SJSA1 (cell line): Measurements from ENCODE around the gene ATXN3L. TPM values are rescaled to one million over a fixed set of nuclear protein-coding genes. Genes with fewer than 3 reads are reported as not detected.
"Not testable (repeated sequence)": the region's sequence is repeated elsewhere in the genome, so short reads cannot be mapped to it uniquely, and the experiment has no call there.

Experiments
- DNase-seq, 2 experiments: peaks; one replicate each; pipeline ENCODE4 v3.0.0-alpha.2; 2015 to 2020; ENCODE audit warnings: low spot score in 2 of 2, low read depth in 1 of 2
- H3K27ac ChIP-seq: fragments of 250-450 bp; sonication (Bioruptor Pico); 2 replicates; pipeline ENCODE4 v1.5.1; 2020; ENCODE audit warnings: mild to moderate bottlenecking, moderate library complexity
- H3K27me3 ChIP-seq: fragments of 250-450 bp; sonication (Bioruptor Pico); replicated peaks from 2 replicates; pipeline ENCODE4 v1.5.1; 2020; ENCODE audit warnings: mild to moderate bottlenecking, moderate library complexity
- H3K36me3 ChIP-seq: fragments of 250-450 bp; sonication (Bioruptor Pico); 2 replicates; pipeline ENCODE4 v1.5.1; 2020; ENCODE audit warnings: mild to moderate bottlenecking
- H3K4me1 ChIP-seq: fragments of 250-450 bp; sonication (Bioruptor Pico); replicated peaks from 2 replicates; pipeline ENCODE4 v1.6.1; 2021; ENCODE audit warnings: mild to moderate bottlenecking
- H3K4me3 ChIP-seq: fragments of 250-450 bp; sonication (Bioruptor Pico); 2 replicates; pipeline ENCODE4 v1.5.1; 2020; ENCODE audit warnings: mild to moderate bottlenecking
- H3K9me3 ChIP-seq: fragments of 250-450 bp; sonication (Bioruptor Pico); replicated peaks from 2 replicates; pipeline ENCODE4 v1.5.1; 2020; ENCODE audit warnings: mild to moderate bottlenecking
- total RNA-seq: library from RNA; depleted of rRNA; stranded (reverse); fragments of >200 nt; shearing (Covaris generic); gene quantifications from 2 replicates; pipeline ENCODE4 v1.2.3, GENCODE V29; 2014

Gene ATXN3L
- total RNA-seq, 1 experiment from 2014 or later, result not detected

GRCh38 chrX:13338996-13339515 lies 19.2 kb upstream of the ATXN3L start:
- Histone ChIP-seq H3K36me3 (no peaks in the 10 kb centered on the region), H3K4me1 (peaks cover 29% of the 10 kb centered on the region), H3K27ac (no peak overlapping the region), H3K4me3 (no peak overlapping the region), H3K9me3 (no peaks in the 10 kb centered on the region), H3K27me3 (no peaks in the 10 kb centered on the region)
- DNase-seq, result no peak

- H3K4me3 ChIP-seq, result no peak overlapping the region
- no peaks in the 10 kb centered on the region for H3K36me3 ChIP-seq
- no peaks in the 10 kb centered on the region for H3K27me3 ChIP-seq
- peak overlapping the region; percentile 38 for H3K27ac ChIP-seq
- peaks cover 15% of the 10 kb centered on the region for H3K4me1 ChIP-seq
- no peaks in the 10 kb centered on the region for H3K9me3 ChIP-seq
- peak in 1 of 2 experiments; percentile 45 for DNase-seq
These were observed 14.6 kb upstream of the ATXN3L start for GRCh38 chrX:13334491-13334890.

- H3K27ac ChIP-seq, result no peak overlapping the region
- H3K27me3 ChIP-seq, result no peaks in the 10 kb centered on the region
- no peaks in the 10 kb centered on the region for H3K9me3 ChIP-seq
These were observed 10.6 kb upstream of the ATXN3L start for GRCh38 chrX:13330446-13330845.

GRCh38 chrX:13327666-13328065 lies 7.8 kb upstream of the ATXN3L start:
- no peak for DNase-seq
- no peaks in the 10 kb centered on the region for H3K27me3 ChIP-seq
- H3K27ac ChIP-seq, result no peak overlapping the region
- H3K9me3 ChIP-seq, result no peaks in the 10 kb centered on the region
- no peak overlapping the region for H3K4me3 ChIP-seq
- H3K4me1 ChIP-seq, result no peaks in the 10 kb centered on the region
- H3K36me3 ChIP-seq, result no peaks in the 10 kb centered on the region

More at GRCh38 chrX:13330446-13330845, 10.6 kb upstream of the ATXN3L start:
- peaks cover 14% of the 10 kb centered on the region for H3K4me1 ChIP-seq
- no peak for DNase-seq
- no peak overlapping the region for H3K4me3 ChIP-seq
- no peaks in the 10 kb centered on the region for H3K36me3 ChIP-seq

- Histone ChIP-seq H3K4me1 (no peaks in the 10 kb centered on the region), H3K36me3 (no peaks in the 10 kb centered on the region), H3K4me3 (no peak overlapping the region), H3K9me3 (no peaks in the 10 kb centered on the region), H3K27ac (no peak overlapping the region), H3K27me3 (no peaks in the 10 kb centered on the region)
- DNase-seq, result no peak
These were observed 3.4 kb upstream of the ATXN3L start for GRCh38 chrX:13323241-13323640.

- Histone ChIP-seq H3K4me3 (no peak overlapping the region), H3K36me3 (no peaks in the 10 kb centered on the region), H3K27me3 (no peaks in the 10 kb centered on the region), H3K9me3 (no peaks in the 10 kb centered on the region), H3K27ac (no peak overlapping the region), H3K4me1 (no peaks in the 10 kb centered on the region)
- no peak for DNase-seq
These were observed 2.5 kb downstream of the ATXN3L start for GRCh38 chrX:13317366-13317765.

- Histone ChIP-seq H3K9me3 (no peaks in the 10 kb centered on the region), H3K27me3 (no peaks in the 10 kb centered on the region), H3K36me3 (no peaks in the 10 kb centered on the region), H3K4me3 (no peak overlapping the region), H3K27ac (no peak overlapping the region), H3K4me1 (no peaks in the 10 kb centered on the region)
- DNase-seq, result no peak
These were observed 8.3 kb downstream of the ATXN3L start for GRCh38 chrX:13311560-13311959.

- Histone ChIP-seq H3K4me3 (no peak overlapping the region), H3K9me3 (no peaks in the 10 kb centered on the region), H3K27ac (no peak overlapping the region), H3K27me3 (no peaks in the 10 kb centered on the region), H3K36me3 (no peaks in the 10 kb centered on the region), H3K4me1 (no peaks in the 10 kb centered on the region)
- DNase-seq, result no peak
These were observed 10.2 kb downstream of the ATXN3L start for GRCh38 chrX:13309631-13310030.

GRCh38 chrX:13307041-13307440 lies 12.8 kb downstream of the ATXN3L start:
- no peak overlapping the region for H3K27ac ChIP-seq
- no peak for DNase-seq

GRCh38 chrX:13305108-13305507 lies 14.7 kb downstream of the ATXN3L start:
- no peak for DNase-seq
- Histone ChIP-seq H3K36me3 (no peaks in the 10 kb centered on the region), H3K4me3 (no peak overlapping the region), H3K27me3 (no peaks in the 10 kb centered on the region), H3K27ac (no peak overlapping the region), H3K9me3 (no peaks in the 10 kb centered on the region), H3K4me1 (peaks cover 4% of the 10 kb centered on the region; the same call in 1 of the 2 replicates)

More at GRCh38 chrX:13307041-13307440, 12.8 kb downstream of the ATXN3L start:
- Histone ChIP-seq H3K36me3 (no peaks in the 10 kb centered on the region), H3K4me3 (no peak overlapping the region), H3K9me3 (no peaks in the 10 kb centered on the region), H3K27me3 (no peaks in the 10 kb centered on the region), H3K4me1 (peaks cover 4% of the 10 kb centered on the region; the same call in 1 of the 2 replicates)

GRCh38 chrX:13304052-13304451 lies 15.8 kb downstream of the ATXN3L start:
- no peak overlapping the region for H3K4me3 ChIP-seq
- H3K9me3 ChIP-seq, result no peaks in the 10 kb centered on the region
- H3K27me3 ChIP-seq, result no peaks in the 10 kb centered on the region
- peaks cover 4% of the 10 kb centered on the region; the same call in 1 of the 2 replicates for H3K4me1 ChIP-seq
- no peak overlapping the region for H3K27ac ChIP-seq
- no peaks in the 10 kb centered on the region for H3K36me3 ChIP-seq
- no peak for DNase-seq

- not testable (repeated sequence) for H3K4me3 ChIP-seq, H3K4me1 ChIP-seq, DNase-seq, H3K27me3 ChIP-seq, H3K9me3 ChIP-seq, H3K27ac ChIP-seq, H3K36me3 ChIP-seq
These were observed 16.6 kb downstream of the ATXN3L start for GRCh38 chrX:13303248-13303647.

- no peaks in the 10 kb centered on the region for H3K27me3 ChIP-seq
- no peak for DNase-seq
- H3K4me3 ChIP-seq, result no peak overlapping the region
- H3K4me1 ChIP-seq, result peaks cover 2% of the 10 kb centered on the region; the same call in 1 of the 2 replicates
- H3K36me3 ChIP-seq, result no peaks in the 10 kb centered on the region
- H3K9me3 ChIP-seq, result no peaks in the 10 kb centered on the region
- no peak overlapping the region for H3K27ac ChIP-seq
These were observed 21.0 kb downstream of the ATXN3L start for GRCh38 chrX:13298836-13299235.

GRCh38 chrX:13295841-13296240 lies 24.0 kb downstream of the ATXN3L start:
- no peaks in the 10 kb centered on the region for H3K4me1 ChIP-seq
- no peaks in the 10 kb centered on the region for H3K36me3 ChIP-seq
- no peak overlapping the region for H3K4me3 ChIP-seq
- no peak for DNase-seq
- no peaks in the 10 kb centered on the region for H3K27me3 ChIP-seq
- no peak overlapping the region for H3K27ac ChIP-seq
- H3K9me3 ChIP-seq, result no peaks in the 10 kb centered on the region

GRCh38 chrX:13293700-13294099 lies 26.2 kb downstream of the ATXN3L start:
- no peak for DNase-seq
- Histone ChIP-seq H3K27ac (no peak overlapping the region), H3K27me3 (no peaks in the 10 kb centered on the region), H3K36me3 (no peaks in the 10 kb centered on the region), H3K9me3 (no peaks in the 10 kb centered on the region), H3K4me1 (peaks cover under 1% of the 10 kb centered on the region; the same call in 1 of the 2 replicates), H3K4me3 (no peak overlapping the region)
